ENCODE data around the gene ZNF77. TPM values are rescaled to one million over a fixed set of nuclear protein-coding genes. Genes with fewer than 3 reads are reported as not detected.

The ZNF77 gene
- total RNA-seq, 1 donor from 2014 or later = 4.7 TPM

Other genes with a start within 250 kb of the ZNF77 start
- gene GNG7, start 242.3 kb downstream of the ZNF77 start, total RNA-seq = 7.4 TPM
- 21.4 TPM for gene DIRAS1, start 223.6 kb downstream of the ZNF77 start, total RNA-seq
- gene SLC39A3, start 205.0 kb downstream of the ZNF77 start, total RNA-seq = 15.0 TPM
- 30.2 TPM for gene SGTA, start 161.7 kb downstream of the ZNF77 start, total RNA-seq
- gene THOP1, start 159.5 kb downstream of the ZNF77 start, total RNA-seq = 31.5 TPM
- gene ZNF554, start 125.1 kb downstream of the ZNF77 start, total RNA-seq = 13.0 TPM
- gene ZNF555, start 103.5 kb downstream of the ZNF77 start, total RNA-seq = 17.0 TPM
- gene ZNF556, start 77.6 kb downstream of the ZNF77 start, total RNA-seq = 0.25 TPM
- 3.7 TPM for gene ZNF57, start 44.0 kb downstream of the ZNF77 start, total RNA-seq
- 0.98 TPM for gene TLE6, start 32.6 kb upstream of the ZNF77 start, total RNA-seq
- 8.6 TPM for gene TLE2, start 84.3 kb upstream of the ZNF77 start, total RNA-seq
- gene TLE5, start 117.5 kb upstream of the ZNF77 start, total RNA-seq = 103 TPM
- gene GNA11, start 149.4 kb upstream of the ZNF77 start, total RNA-seq = 43.8 TPM
- gene GNA15, start 191.1 kb upstream of the ZNF77 start, total RNA-seq = 0.25 TPM
- gene S1PR4, start 233.8 kb upstream of the ZNF77 start, total RNA-seq = not detected
- gene NCLN, start 241.0 kb upstream of the ZNF77 start, total RNA-seq = 9.6 TPM

Measured in temporal lobe (tissue), 1 donor.